Common myeloid progenitor, CD34-positive (primary cell): ENCODE data around the gene PPFIA1.
A peak's percentile ranks its signal among the peaks of the same experiment; 100 is the strongest.

ENCODE experiments used
- CTCF ChIA-PET: fragments of 350-600 bp; sonication (Branson Sonifier 250); formaldehyde crosslinking; loops from one replicate; lab custom pipeline; 2021; ENCODE audit warnings: antibody characterized with exemption; lab: Charles Lee
- POLR2A ChIA-PET: fragments of 350-600 bp; sonication (Branson Sonifier 250); formaldehyde crosslinking; loops from one replicate; lab custom pipeline; 2021; ENCODE audit warnings: antibody characterized with exemption; lab: Charles Lee
- DNase-seq, 3 donors: peaks; one replicate each; pipeline versions ENCODE4 v3.0.0 to v3.0.0-alpha.2; 2013
- H3K27ac ChIP-seq, 2 experiments: 1 replicate in 1 of 2; 2 replicates in 1 of 2; pipeline ENCODE4 v1.7.0; 2013; ENCODE audit warnings: inconsistent platforms in 2 of 2, low read length in 2 of 2, mild to moderate bottlenecking in 2 of 2, low read depth in 1 of 2, moderate library complexity in 1 of 2; ENCODE audit not compliant: severe bottlenecking in 2 of 2, insufficient read depth in 1 of 2, poor library complexity in 1 of 2
- H3K27me3 ChIP-seq, 5 experiments: replicated peaks in 2 of 5; 1 replicate in 3 of 5; 2 replicates in 2 of 5; pipeline versions ENCODE4 v1.6.1 to v1.7.0; 2013; ENCODE audit warnings: low read length in 4 of 5, mild to moderate bottlenecking in 2 of 5, moderate library complexity in 2 of 5, inconsistent platforms in 1 of 5; ENCODE audit not compliant: insufficient read depth in 5 of 5, control insufficient read depth in 4 of 5
- H3K36me3 ChIP-seq, 4 experiments: 1 replicate in 2 of 4; 2 replicates in 2 of 4; pipeline versions ENCODE4 v1.6.1 to v1.7.0; 2013; ENCODE audit warnings: low read length in 3 of 4, control low read depth in 1 of 4, mild to moderate bottlenecking in 1 of 4; ENCODE audit not compliant: control insufficient read depth in 4 of 4, insufficient read depth in 4 of 4
- H3K4me1 ChIP-seq, 4 experiments: 1 replicate in 3 of 4; 2 replicates in 1 of 4; pipeline versions ENCODE4 v1.6.1 to v1.7.1; 2013; ENCODE audit warnings: low read length in 3 of 4, mild to moderate bottlenecking in 3 of 4, control low read depth in 1 of 4, inconsistent platforms in 1 of 4, moderate library complexity in 1 of 4; ENCODE audit not compliant: control insufficient read depth in 4 of 4, insufficient read depth in 4 of 4; ENCODE audit errors: control extremely low read depth in 1 of 4
- H3K4me3 ChIP-seq, 7 experiments: 1 replicate in 4 of 7; 2 replicates in 3 of 7; pipeline versions ENCODE4 v1.5.1 to v1.7.0; 2013; ENCODE audit warnings: mild to moderate bottlenecking in 7 of 7, low read length in 6 of 7, moderate library complexity in 6 of 7, inconsistent platforms in 2 of 7, low read depth in 2 of 7, control low read depth in 1 of 7; ENCODE audit not compliant: insufficient read depth in 4 of 7, control insufficient read depth in 1 of 7; ENCODE audit errors: extremely low read depth in 1 of 7
- H3K9me3 ChIP-seq, 5 experiments: 1 replicate in 4 of 5; 2 replicates in 1 of 5; pipeline versions ENCODE4 v1.6.1 to v1.7.1; 2013; ENCODE audit warnings: low read length in 4 of 5, mild to moderate bottlenecking in 2 of 5, inconsistent platforms in 1 of 5, low read depth in 1 of 5, moderate library complexity in 1 of 5; ENCODE audit not compliant: control insufficient read depth in 4 of 5, insufficient read depth in 2 of 5; ENCODE audit errors: control extremely low read depth in 1 of 5
- WGBS: methylation state at CpG from one replicate; pipeline ENCODE4 v1.1.5; 2013; ENCODE audit not compliant: insufficient coverage; 5-methylcytosine and 5-hydroxymethylcytosine counted together

Gene PPFIA1

GRCh38 chr11:70411713-70412452, 141.4 kb downstream of the PPFIA1 start:
- H3K4me1 ChIP-seq: peaks cover 0 to 21% (median 7%) of the 10 kb centered on the region in 4 experiments
- no peak for DNase-seq
- POLR2A ChIA-PET: no interaction called here
- no peak overlapping the region for H3K27ac ChIP-seq
- no peak overlapping the region for H3K4me3 ChIP-seq
- peaks cover 0 to 64% (median 24%) of the 10 kb centered on the region in 5 experiments for H3K27me3 ChIP-seq
- CTCF ChIA-PET: interaction anchor here (0.8 to 1.2 kb wide), 2 partner anchors 12 kb away, joined by 4 to 5 read pairs; no protein-coding TSS in a partner anchor
- no peaks in the 10 kb centered on the region for H3K36me3 ChIP-seq
- H3K9me3 ChIP-seq: no peaks in the 10 kb centered on the region
- 97% methylated on average over 15 of the region's 15 CpGs for WGBS

GRCh38 chr11:70413151-70413550, 142.7 kb downstream of the PPFIA1 start:
- no peak overlapping the region for H3K27ac ChIP-seq
- peaks cover 0 to 21% (median 7%) of the 10 kb centered on the region in 4 experiments for H3K4me1 ChIP-seq
- no peak for DNase-seq
- H3K9me3 ChIP-seq: no peaks in the 10 kb centered on the region
- WGBS: 95% methylated on average over 10 of the region's 10 CpGs
- ChIA-PET CTCF (interaction anchor here (0.6 to 1.5 kb wide), 4 partner anchors 11 to 82 kb away, joined by 3 to 5 read pairs (median 4); no protein-coding TSS in a partner anchor), POLR2A (no interaction called here)
- no peak overlapping the region for H3K4me3 ChIP-seq
- H3K27me3 ChIP-seq: peaks cover 0 to 57% (median 24%) of the 10 kb centered on the region in 5 experiments
- no peaks in the 10 kb centered on the region for H3K36me3 ChIP-seq

GRCh38 chr11:70414341-70415100, 144.0 kb downstream of the PPFIA1 start:
- ChIA-PET POLR2A (no interaction called here), CTCF (interaction anchor here (0.9 to 1.5 kb wide), 4 partner anchors 10 to 37 kb away, joined by 4 to 5 read pairs (median 4); no protein-coding TSS in a partner anchor)
- Histone ChIP-seq H3K9me3 (no peaks in the 10 kb centered on the region), H3K4me3 (no peak overlapping the region), H3K27ac (no peak overlapping the region), H3K4me1 (peaks cover 0 to 21% (median 7%) of the 10 kb centered on the region in 4 experiments), H3K36me3 (no peaks in the 10 kb centered on the region), H3K27me3 (peaks cover 0 to 47% (median 24%) of the 10 kb centered on the region in 5 experiments)
- DNase-seq: no peak
- 97% methylated on average over 25 of the region's 28 CpGs for WGBS

- DNase-seq: peak in 1 of 3 donors; percentile 32
- peaks cover 0 to 40% (median 19%) of the 10 kb centered on the region in 5 experiments for H3K27me3 ChIP-seq
- no peaks in the 10 kb centered on the region for H3K9me3 ChIP-seq
- no peak overlapping the region for H3K4me3 ChIP-seq
- H3K36me3 ChIP-seq: no peaks in the 10 kb centered on the region
- 92% methylated on average over 7 of the region's 10 CpGs for WGBS
- ChIA-PET POLR2A (interaction anchor here (0.7 kb wide), 1 partner anchor 50 kb away, joined by 3 read pairs; no protein-coding TSS in a partner anchor), CTCF (interaction anchor here (0.9 to 1.3 kb wide), 3 partner anchors 9 to 51 kb away, joined by 4 read pairs; no protein-coding TSS in a partner anchor)
- no peak overlapping the region for H3K27ac ChIP-seq
- peaks cover 0 to 21% (median 7%) of the 10 kb centered on the region in 4 experiments for H3K4me1 ChIP-seq
These were observed 144.7 kb downstream of the PPFIA1 start for GRCh38 chr11:70415191-70415590.

- WGBS: 19% methylated on average over 20 of the region's 25 CpGs
- H3K4me1 ChIP-seq: peaks cover 0 to 17% (median 5%) of the 10 kb centered on the region in 4 experiments
- H3K4me3 ChIP-seq: peak overlapping the region in 1 of 7 experiments; percentile 26
- H3K27me3 ChIP-seq: peaks cover 0 to 34% (median 15%) of the 10 kb centered on the region in 5 experiments
- peak; percentile 32 to 72 (median 67) for DNase-seq
- H3K27ac ChIP-seq: no peak overlapping the region
- no peaks in the 10 kb centered on the region for H3K36me3 ChIP-seq
- CTCF ChIA-PET: interaction anchor here (0.9 to 1.3 kb wide), 3 partner anchors 8 to 52 kb away, joined by 4 read pairs; no protein-coding TSS in a partner anchor
- no peaks in the 10 kb centered on the region for H3K9me3 ChIP-seq
- POLR2A ChIA-PET: interaction anchor here (0.7 kb wide), 1 partner anchor 50 kb away, joined by 3 read pairs; no protein-coding TSS in a partner anchor
These were observed 145.3 kb downstream of the PPFIA1 start for GRCh38 chr11:70415642-70416395.

GRCh38 chr11:70416881-70417280, 146.4 kb downstream of the PPFIA1 start:
- Histone ChIP-seq H3K4me3 (no peak overlapping the region), H3K27ac (no peak overlapping the region), H3K4me1 (peaks cover 0 to 16% (median 3%) of the 10 kb centered on the region in 4 experiments), H3K9me3 (no peaks in the 10 kb centered on the region), H3K27me3 (peaks cover 0 to 28% (median 10%) of the 10 kb centered on the region in 5 experiments), H3K36me3 (no peaks in the 10 kb centered on the region)
- ChIA-PET POLR2A (no interaction called here), CTCF (no interaction called here)
- 98% methylated on average over 18 of the region's 20 CpGs for WGBS
- no peak for DNase-seq
